WTC11 (cell line): ENCODE data around the gene MON1A. TPM values are rescaled to one million over a fixed set of nuclear protein-coding genes. Genes with fewer than 3 reads are reported as not detected.

Experiments
- ATAC-seq: fragments of 200-7000 bp; cut with Tn5 transposase; 2 replicates; pipeline ENCODE4 v1.10.0; 2021; ENCODE audit warnings: mild to moderate bottlenecking, moderate library complexity
- CTCF ChIA-PET: fragments of 300-600 bp; sonication (Branson Sonifier 250); formaldehyde crosslinking; loops from one replicate; lab custom pipeline; 2021; ENCODE audit warnings: antibody characterized with exemption; lab: Charles Lee
- POLR2A ChIA-PET: fragments of 350-600 bp; sonication (Branson Sonifier 250); formaldehyde crosslinking; loops from one replicate; lab custom pipeline; 2021; ENCODE audit warnings: antibody characterized with exemption; lab: Charles Lee
- DNase-seq: peaks from one replicate; pipeline ENCODE4 v3.0.0; 2021; ENCODE audit warnings: low spot score
- H3K27ac Mint-ChIP-seq: 2 replicates; pipeline ENCODE4 v1.8.0; 2021; ENCODE audit warnings: mixed read lengths
- H3K27me3 Mint-ChIP-seq: 2 replicates; pipeline ENCODE4 v1.8.0; 2021; ENCODE audit warnings: low read depth, mild to moderate bottlenecking, moderate library complexity, mixed read lengths
- H3K36me3 Mint-ChIP-seq: 2 replicates; pipeline ENCODE4 v1.8.0; 2021; ENCODE audit warnings: mixed read lengths
- H3K4me1 Mint-ChIP-seq: 2 replicates; pipeline ENCODE4 v1.8.0; 2022; ENCODE audit warnings: mixed read lengths
- H3K4me3 Mint-ChIP-seq: 2 replicates; pipeline ENCODE4 v1.8.0; 2021; ENCODE audit warnings: mild to moderate bottlenecking, moderate library complexity, mixed read lengths
- H3K9me3 Mint-ChIP-seq: 2 replicates; pipeline ENCODE4 v1.8.0; 2021; ENCODE audit warnings: mixed read lengths
- CREM ChIP-seq: sonication (generic); formaldehyde crosslinking; IDR thresholded peaks from 2 replicates; pipeline ENCODE4 v1.8.1; 2022; ENCODE audit warnings: mild to moderate bottlenecking, missing genetic modification reagents, moderate library complexity
- GTF2I ChIP-seq: fragments of 250-450 bp; sonication (Bioruptor Pico); conservative IDR thresholded peaks from 2 replicates; pipeline ENCODE4 v1.4.0; 2021; ENCODE audit warnings: mild to moderate bottlenecking
- HMGA2 ChIP-seq: fragments of 250-450 bp; sonication (Bioruptor Pico); IDR thresholded peaks from 2 replicates; pipeline ENCODE4 v1.4.0; 2021; ENCODE audit warnings: mild to moderate bottlenecking, moderate library complexity
- IRF2 ChIP-seq: sonication (generic); formaldehyde crosslinking; IDR thresholded peaks from 2 replicates; pipeline ENCODE4 v1.8.0; 2022; ENCODE audit warnings: low read depth, missing genetic modification reagents, borderline replicate concordance
- KAT7 ChIP-seq: sonication (generic); formaldehyde crosslinking; IDR thresholded peaks from 2 replicates; pipeline ENCODE4 v1.8.1; 2023; ENCODE audit warnings: missing genetic modification reagents, mild to moderate bottlenecking, borderline replicate concordance
- MYBL2 ChIP-seq: sonication (generic); formaldehyde crosslinking; IDR thresholded peaks from 2 replicates; pipeline ENCODE4 v1.8.1; 2023; ENCODE audit warnings: mild to moderate bottlenecking, moderate library complexity, missing genetic modification reagents
- NFATC4 ChIP-seq: fragments of 250-450 bp; sonication (Bioruptor Pico); IDR thresholded peaks from 2 replicates; pipeline ENCODE4 v1.9.0; 2021; ENCODE audit warnings: mild to moderate bottlenecking
- NFYB ChIP-seq: sonication (generic); formaldehyde crosslinking; conservative IDR thresholded peaks from 2 replicates; pipeline ENCODE4 v1.8.0; 2022; ENCODE audit warnings: low read depth, missing genetic modification reagents
- SMAD4 ChIP-seq: sonication (generic); formaldehyde crosslinking; IDR thresholded peaks from 2 replicates; pipeline ENCODE4 v1.8.0; 2022; ENCODE audit warnings: mild to moderate bottlenecking, missing genetic modification reagents
- ZBTB21 ChIP-seq: sonication (generic); formaldehyde crosslinking; IDR thresholded peaks from 2 replicates; pipeline ENCODE4 v1.8.1; 2023; ENCODE audit warnings: mild to moderate bottlenecking, missing genetic modification reagents, borderline replicate concordance
- total RNA-seq: library from RNA; stranded (reverse); gene quantifications from 3 replicates; pipeline ENCODE4 v1.2.3, GENCODE V29; 2021
- TF ChIP-seq, protein P1 (sequence below): sonication (generic); formaldehyde crosslinking; IDR thresholded peaks from 2 replicates; pipeline ENCODE4 v1.8.0; 2022; ENCODE audit warnings: missing genetic modification reagents
- TF ChIP-seq, protein P2 (sequence below): fragments of 250-450 bp; sonication (Bioruptor Pico); IDR thresholded peaks from 2 replicates; pipeline ENCODE4 v1.9.0; 2021; ENCODE audit warnings: mild to moderate bottlenecking, borderline replicate concordance
- TF ChIP-seq, protein P3 (sequence below): sonication (generic); formaldehyde crosslinking; IDR thresholded peaks from 2 replicates; pipeline ENCODE4 v1.8.1; 2022; ENCODE audit warnings: missing genetic modification reagents, borderline replicate concordance
- TF ChIP-seq, protein P4 (sequence below): sonication (generic); formaldehyde crosslinking; IDR thresholded peaks from 2 replicates; pipeline ENCODE4 v1.8.0; 2022; ENCODE audit warnings: mild to moderate bottlenecking, missing genetic modification reagents

The MON1A gene
- total RNA-seq, 1 experiment from 2014 or later, result 8.6 TPM

DNA sequence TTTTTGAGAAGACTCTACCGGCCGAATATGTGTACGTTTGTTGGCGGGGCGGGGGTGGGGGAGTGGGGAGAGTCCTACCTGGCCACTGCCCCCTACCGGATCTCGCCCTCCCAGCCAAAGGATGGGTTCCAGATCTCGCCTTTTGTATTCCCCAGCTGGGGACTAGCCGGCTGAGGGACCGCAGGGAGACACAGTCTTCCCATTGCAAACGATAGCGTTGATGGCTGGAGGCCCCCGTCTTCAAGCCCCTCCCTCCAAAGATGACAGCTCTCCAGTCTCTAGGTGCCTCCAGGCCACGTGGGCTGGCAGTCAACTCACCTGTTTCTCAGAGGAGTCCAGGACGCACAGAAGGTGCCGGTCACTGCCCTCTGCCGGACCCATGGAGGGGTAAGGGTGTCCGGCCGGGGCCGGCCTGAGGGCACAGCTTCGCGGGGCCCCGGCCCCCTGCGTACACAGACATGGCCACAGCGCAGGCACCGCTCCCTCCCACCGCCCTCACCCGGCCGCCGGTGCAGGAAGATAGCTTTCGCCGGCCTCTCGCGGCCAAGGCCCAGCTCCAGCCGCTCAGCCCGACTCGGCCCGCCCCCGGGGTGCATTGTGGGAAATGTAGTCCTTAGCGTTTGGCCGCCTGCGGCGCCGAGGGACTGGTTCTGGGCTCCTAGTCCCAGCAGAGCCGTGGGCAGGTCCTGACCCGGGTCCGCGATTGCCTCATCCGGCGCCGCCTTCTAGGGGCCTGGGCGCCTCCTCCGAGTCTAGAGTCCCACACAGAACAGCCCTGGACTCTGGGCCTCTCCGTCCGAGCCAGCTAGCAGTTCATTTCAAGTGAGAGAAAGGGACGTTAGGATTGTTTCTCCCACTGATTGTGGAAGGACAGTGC lies at the start of gene MON1A (continued):
- TF ChIP-seq, protein P1, sequence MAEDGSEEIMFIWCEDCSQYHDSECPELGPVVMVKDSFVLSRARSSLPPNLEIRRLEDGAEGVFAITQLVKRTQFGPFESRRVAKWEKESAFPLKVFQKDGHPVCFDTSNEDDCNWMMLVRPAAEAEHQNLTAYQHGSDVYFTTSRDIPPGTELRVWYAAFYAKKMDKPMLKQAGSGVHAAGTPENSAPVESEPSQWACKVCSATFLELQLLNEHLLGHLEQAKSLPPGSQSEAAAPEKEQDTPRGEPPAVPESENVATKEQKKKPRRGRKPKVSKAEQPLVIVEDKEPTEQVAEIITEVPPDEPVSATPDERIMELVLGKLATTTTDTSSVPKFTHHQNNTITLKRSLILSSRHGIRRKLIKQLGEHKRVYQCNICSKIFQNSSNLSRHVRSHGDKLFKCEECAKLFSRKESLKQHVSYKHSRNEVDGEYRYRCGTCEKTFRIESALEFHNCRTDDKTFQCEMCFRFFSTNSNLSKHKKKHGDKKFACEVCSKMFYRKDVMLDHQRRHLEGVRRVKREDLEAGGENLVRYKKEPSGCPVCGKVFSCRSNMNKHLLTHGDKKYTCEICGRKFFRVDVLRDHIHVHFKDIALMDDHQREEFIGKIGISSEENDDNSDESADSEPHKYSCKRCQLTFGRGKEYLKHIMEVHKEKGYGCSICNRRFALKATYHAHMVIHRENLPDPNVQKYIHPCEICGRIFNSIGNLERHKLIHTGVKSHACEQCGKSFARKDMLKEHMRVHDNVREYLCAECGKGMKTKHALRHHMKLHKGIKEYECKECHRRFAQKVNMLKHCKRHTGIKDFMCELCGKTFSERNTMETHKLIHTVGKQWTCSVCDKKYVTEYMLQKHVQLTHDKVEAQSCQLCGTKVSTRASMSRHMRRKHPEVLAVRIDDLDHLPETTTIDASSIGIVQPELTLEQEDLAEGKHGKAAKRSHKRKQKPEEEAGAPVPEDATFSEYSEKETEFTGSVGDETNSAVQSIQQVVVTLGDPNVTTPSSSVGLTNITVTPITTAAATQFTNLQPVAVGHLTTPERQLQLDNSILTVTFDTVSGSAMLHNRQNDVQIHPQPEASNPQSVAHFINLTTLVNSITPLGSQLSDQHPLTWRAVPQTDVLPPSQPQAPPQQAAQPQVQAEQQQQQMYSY (CRISPR knock-in tag), result no peak
- TF ChIP-seq KAT7 (CRISPR knock-in tag) (0 out of 2 replicates have a peak, but pooled peaks have one; percentile 48), NFYB (CRISPR knock-in tag) (no peak), IRF2 (CRISPR knock-in tag) (no peak), HMGA2 (CRISPR knock-in tag) (no peak), ZBTB21 (CRISPR knock-in tag) (no peak), MYBL2 (CRISPR knock-in tag) (no peak), GTF2I (CRISPR knock-in tag) (no peak), SMAD4 (0 out of 2 replicates have a peak, but pooled peaks have one; percentile 54), CREM (CRISPR knock-in tag) (no peak)
- TF ChIP-seq, protein P2, sequence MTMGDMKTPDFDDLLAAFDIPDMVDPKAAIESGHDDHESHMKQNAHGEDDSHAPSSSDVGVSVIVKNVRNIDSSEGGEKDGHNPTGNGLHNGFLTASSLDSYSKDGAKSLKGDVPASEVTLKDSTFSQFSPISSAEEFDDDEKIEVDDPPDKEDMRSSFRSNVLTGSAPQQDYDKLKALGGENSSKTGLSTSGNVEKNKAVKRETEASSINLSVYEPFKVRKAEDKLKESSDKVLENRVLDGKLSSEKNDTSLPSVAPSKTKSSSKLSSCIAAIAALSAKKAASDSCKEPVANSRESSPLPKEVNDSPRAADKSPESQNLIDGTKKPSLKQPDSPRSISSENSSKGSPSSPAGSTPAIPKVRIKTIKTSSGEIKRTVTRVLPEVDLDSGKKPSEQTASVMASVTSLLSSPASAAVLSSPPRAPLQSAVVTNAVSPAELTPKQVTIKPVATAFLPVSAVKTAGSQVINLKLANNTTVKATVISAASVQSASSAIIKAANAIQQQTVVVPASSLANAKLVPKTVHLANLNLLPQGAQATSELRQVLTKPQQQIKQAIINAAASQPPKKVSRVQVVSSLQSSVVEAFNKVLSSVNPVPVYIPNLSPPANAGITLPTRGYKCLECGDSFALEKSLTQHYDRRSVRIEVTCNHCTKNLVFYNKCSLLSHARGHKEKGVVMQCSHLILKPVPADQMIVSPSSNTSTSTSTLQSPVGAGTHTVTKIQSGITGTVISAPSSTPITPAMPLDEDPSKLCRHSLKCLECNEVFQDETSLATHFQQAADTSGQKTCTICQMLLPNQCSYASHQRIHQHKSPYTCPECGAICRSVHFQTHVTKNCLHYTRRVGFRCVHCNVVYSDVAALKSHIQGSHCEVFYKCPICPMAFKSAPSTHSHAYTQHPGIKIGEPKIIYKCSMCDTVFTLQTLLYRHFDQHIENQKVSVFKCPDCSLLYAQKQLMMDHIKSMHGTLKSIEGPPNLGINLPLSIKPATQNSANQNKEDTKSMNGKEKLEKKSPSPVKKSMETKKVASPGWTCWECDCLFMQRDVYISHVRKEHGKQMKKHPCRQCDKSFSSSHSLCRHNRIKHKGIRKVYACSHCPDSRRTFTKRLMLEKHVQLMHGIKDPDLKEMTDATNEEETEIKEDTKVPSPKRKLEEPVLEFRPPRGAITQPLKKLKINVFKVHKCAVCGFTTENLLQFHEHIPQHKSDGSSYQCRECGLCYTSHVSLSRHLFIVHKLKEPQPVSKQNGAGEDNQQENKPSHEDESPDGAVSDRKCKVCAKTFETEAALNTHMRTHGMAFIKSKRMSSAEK (CRISPR knock-in tag), result no peak
- TF ChIP-seq, protein P3, sequence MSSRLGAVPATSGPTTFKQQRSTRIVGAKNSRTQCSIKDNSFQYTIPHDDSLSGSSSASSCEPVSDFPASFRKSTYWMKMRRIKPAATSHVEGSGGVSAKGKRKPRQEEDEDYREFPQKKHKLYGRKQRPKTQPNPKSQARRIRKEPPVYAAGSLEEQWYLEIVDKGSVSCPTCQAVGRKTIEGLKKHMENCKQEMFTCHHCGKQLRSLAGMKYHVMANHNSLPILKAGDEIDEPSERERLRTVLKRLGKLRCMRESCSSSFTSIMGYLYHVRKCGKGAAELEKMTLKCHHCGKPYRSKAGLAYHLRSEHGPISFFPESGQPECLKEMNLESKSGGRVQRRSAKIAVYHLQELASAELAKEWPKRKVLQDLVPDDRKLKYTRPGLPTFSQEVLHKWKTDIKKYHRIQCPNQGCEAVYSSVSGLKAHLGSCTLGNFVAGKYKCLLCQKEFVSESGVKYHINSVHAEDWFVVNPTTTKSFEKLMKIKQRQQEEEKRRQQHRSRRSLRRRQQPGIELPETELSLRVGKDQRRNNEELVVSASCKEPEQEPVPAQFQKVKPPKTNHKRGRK (CRISPR knock-in tag), result no peak
- TF ChIP-seq, protein P4, sequence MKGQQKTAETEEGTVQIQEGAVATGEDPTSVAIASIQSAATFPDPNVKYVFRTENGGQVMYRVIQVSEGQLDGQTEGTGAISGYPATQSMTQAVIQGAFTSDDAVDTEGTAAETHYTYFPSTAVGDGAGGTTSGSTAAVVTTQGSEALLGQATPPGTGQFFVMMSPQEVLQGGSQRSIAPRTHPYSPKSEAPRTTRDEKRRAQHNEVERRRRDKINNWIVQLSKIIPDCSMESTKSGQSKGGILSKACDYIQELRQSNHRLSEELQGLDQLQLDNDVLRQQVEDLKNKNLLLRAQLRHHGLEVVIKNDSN (CRISPR knock-in tag), result peak; percentile 88

DNA sequence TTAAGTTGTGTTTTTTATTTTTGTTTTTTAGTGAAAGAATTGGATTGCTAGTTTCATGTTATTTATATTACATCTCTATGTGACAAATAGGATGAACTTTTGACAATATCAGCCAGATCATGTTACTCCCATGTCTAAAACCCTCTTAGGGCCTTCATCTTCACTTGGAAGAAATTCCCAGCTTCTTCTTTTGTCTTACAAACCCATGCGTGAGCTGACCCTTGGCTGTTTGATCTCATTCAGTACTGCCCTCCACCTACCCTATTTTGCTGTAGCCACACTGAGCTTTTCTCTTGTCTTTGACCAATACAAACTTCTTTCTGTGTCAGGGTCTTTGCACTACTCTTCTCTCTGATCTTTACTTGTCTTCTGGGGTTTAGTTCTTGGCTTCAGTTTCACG lies 47.3 kb upstream of the MON1A start:
- Mint-ChIP-seq H3K36me3 (peaks cover 25% of the 10 kb centered on the region), H3K4me1 (0 out of 2 replicates have a peak, but pooled peaks cover 2% of the 10 kb centered on the region)
- DNase-seq, result no peak
- no peak for TF ChIP-seq NFATC4 (CRISPR knock-in tag)
- TF ChIP-seq, all 79 proteins: peak for 0
- Mint-ChIP-seq H3K27me3 (no peaks in the 10 kb centered on the region), H3K27ac (no peak overlapping the region), H3K4me3 (no peak overlapping the region), H3K9me3 (no peaks in the 10 kb centered on the region)
- POLR2A ChIA-PET, result interaction anchor here (0.9 kb wide), 1 partner anchor 37 kb away, joined by 3 read pairs; the partner anchor contains the start of gene RBM6
- no peak for ATAC-seq
- CTCF ChIA-PET, result interaction anchor here (0.6 kb wide), 1 partner anchor 48 kb away, joined by 3 read pairs; the partner anchor contains the start of gene MON1A
